ENCODE results near the gene NAA50.

The NAA50 gene

DNA sequence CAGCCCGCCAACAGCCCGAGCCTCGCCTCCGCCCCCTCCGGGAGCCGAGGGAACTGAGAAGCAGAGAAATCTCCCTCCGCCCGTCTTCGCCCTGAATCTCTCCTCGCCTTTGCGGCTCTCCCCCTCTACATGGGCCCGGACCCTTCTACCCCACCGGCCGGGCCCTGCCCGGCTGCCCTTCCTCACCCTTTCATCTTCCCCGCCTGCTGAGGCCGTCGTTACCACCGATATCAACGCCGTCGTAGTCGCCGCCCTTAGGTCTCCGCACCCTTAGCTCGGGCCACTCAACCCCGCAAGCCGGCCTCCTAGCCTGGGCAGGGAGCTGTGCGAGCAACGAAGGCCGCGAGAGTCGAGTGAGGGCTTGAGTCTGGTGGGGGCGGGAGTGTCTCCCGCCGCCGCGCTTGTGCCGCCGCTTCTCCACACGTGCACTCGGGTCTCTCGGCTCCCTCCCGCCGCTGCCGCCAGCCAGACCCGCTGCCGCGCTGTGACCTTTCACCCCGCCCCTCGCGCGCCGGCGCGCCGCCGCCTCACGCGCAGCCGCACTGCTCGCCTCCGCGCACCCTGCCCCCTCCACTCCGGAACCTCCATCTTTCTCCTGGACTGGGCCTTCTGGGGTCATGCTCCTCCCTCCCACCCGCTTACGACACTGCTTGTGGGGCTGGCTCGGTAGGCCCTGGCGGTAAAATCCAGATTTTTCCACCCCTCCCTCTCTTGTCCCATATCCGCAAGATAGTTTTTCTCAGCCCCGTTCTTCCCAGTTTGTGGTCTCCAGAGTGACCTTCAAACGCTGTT is at the start of gene NAA50:
Gene NAA50 (minus strand): TSS at position 494 of the 792 bp plus-strand sequence. CDS start 300 bp downstream, at position 194.
- peak; percentile 95 for DNase-seq (ENCODE audit: low spot score)

DNA sequence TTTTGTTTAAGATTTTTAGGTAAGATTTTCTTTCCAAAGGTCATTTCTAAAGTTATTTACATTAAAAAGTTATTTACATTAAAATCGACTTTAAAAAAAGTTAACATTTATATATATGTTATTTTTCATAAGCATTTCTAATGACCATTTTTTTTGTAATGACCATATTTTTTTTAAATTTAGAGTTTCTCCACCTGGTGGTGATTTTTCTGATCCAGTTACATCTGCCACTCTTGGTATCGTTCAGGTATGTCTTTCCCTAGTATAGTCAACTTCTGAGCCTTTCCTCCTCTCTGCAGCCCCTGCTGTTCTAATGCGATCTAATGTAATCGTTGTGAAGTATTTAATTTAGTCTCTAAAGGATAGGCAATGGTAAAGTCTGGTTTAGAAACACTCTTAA is 49.6 kb upstream of the NAA50 start:
- DNase-seq (ENCODE audit: low spot score) = no peak

GRCh38 chr3:113794526-113794925 is 48.5 kb upstream of the NAA50 start:
- DNase-seq (ENCODE audit: low spot score) = no peak

DNA sequence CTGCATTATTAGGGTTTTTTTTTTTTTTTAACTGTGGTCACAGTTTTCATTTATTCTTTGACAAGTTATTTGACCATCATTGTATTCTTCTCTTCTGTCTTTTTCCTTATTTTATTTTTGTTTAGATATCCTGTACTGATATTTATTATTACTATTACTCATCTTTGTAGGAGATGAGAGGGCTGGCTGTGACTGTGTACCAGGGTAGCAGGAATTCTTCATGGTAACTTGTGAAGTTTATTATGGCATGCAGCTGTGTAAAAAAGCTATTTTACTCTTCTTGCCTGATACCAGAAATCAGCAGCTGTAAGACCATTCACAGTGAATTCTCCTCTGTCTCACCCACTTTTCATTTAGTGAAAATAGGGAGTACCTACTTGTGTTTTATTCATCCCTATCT is 45.3 kb upstream of the NAA50 start:
- no peak for DNase-seq (ENCODE audit: low spot score)

- no peak for DNase-seq (ENCODE audit: low spot score)
Measured at GRCh38 chr3:113783980-113784379, 37.9 kb upstream of the NAA50 start.

DNA sequence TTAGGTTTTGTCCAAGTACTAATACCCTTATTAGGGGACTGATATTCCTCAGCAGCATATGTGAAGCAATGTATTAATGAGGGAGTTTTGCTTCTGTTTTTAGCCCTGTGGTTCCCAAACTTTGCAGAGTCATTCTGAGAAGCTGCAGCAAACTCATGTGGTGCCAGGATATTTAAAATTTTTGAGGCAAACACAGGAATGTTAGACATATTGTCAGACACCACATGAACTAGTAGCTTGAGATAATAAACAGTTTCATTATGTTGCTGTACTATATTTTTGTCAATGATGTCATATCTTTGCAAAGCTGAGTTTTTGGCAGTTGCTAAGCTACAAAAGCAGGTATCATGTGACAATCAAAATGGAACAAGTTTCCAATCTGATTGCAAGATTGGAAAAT is 37.4 kb upstream of the NAA50 start:
- DNase-seq (ENCODE audit: low spot score) = peak; percentile 93

DNA sequence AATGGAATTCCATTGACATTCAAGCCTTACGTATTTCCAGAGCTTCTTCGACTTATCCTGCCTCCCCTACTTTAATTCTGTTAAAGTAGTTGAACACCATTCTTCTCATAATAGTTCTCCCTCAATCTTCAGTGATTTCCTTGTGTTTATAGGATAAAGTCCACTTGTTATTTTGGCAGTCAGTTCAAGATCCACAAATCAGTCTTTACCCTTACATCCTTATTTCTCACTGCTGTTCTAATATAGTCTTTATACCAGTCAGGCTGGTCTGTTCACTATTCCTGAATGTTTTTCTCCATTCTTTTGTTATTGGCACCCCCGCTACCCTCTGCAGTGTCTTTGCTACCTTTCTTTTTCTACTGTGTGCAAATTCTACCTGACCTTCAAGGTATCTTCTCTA is 30.5 kb upstream of the NAA50 start:
- no peak for DNase-seq (ENCODE audit: low spot score)

DNA sequence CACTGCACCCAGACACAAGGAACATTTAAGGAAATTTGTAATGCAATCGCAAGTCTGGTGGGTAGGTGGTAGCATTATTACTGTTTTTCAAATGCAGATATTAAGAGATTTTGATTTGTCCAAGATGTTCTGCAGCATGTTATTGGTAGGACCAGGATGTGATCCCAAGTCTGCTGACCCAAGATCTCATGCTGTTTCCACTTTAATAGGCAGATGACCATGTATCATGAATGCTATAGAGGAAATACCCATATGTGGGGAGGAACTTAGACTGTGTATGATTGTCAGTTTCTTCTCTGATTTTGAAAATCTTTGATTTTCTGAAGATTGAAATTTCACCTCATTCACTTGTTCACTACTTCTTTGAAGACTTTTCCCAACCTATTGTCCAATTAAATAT is 29.5 kb upstream of the NAA50 start:
- DNase-seq (ENCODE audit: low spot score) = no peak

GRCh38 chr3:113773381-113773780 is 27.3 kb upstream of the NAA50 start:
- peak; percentile 67 for DNase-seq (ENCODE audit: low spot score)

DNA sequence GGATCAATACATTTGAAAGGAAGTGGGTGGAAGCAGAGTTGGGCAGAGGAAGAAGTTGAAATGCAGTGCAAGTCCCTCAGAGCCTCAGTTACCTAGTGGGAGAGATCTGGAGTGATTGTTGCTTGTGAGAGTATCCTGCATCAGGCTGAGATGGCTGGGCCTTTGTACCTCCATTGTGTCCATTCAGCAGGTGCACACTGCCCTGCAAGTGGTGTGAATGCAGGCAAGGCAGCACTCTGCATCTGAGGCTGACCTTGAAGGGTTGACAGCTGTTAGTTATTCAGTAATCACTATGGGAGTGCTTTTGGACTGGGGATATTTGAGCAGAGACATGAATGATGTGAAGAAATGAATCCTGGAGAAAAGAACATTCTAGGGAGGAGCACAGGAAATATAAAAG is 25.9 kb upstream of the NAA50 start:
- no peak for DNase-seq (ENCODE audit: low spot score)

GRCh38 chr3:113769551-113769950 is 23.5 kb upstream of the NAA50 start:
- peak; percentile 77 for DNase-seq (ENCODE audit: low spot score)

- no peak for DNase-seq (ENCODE audit: low spot score)
Measured at GRCh38 chr3:113764698-113765097, 18.6 kb upstream of the NAA50 start.

DNA sequence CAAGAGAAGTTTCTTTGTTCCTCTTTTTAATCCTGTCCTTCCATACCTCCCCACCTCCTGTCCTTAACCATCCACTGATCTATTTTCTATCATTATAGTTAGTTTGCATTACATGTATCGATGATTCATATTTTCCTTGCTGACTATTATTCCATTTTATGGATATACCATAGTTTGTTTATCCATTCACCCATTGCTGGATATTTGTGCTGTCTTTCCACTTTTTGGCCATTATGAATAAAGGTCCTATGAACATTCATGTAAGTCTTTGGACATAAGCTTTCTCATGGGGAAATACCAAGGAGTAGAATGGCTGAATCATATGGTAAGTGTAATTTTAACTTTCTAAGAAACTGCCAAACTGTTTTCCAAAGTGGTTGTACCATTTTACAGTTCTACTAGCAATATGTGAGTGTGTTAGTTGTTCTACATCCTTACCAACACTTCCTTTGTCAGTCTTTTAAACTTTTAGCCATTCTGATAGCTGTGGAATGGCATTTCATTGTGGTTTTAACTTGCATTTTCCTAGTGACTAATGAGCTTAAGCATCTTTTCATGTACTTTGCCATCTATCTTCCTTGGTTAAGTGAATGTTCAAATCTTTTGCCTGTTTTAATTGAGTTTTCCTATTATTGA is 12.5 kb upstream of the NAA50 start:
- DNase-seq (ENCODE audit: low spot score) = peak; percentile 40

DNA sequence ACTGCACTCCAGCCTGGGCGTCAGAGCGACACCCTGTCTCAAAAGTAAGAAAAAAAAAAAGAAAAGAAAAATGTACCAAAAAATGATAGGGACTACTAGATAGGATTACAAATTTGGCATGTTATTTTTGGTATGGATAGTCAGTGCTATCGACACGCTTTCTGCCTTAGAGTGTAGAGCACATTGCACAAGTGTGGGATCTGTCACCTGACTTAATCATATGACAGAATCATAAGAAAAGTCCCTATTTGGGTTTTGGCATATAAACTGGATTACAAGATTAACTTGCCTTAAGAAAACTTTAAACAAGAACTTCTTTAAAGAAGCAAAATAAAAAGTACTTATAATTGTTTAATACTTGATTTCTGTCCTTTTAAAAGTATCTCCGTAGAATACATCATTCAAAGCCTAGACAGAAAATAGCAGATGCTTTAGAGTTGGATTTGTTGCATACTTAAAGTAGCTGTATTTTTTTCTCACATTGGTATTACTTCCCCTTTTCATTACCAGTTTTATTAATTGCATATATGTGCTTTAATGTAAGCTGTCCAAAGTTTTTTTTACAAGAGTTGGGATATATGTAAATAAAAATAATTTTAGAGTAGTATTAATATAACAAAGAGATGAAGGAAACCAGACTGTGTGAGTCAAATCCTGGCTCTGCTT is 8.6 kb upstream of the NAA50 start:
- no peak for DNase-seq (ENCODE audit: low spot score)

DNA sequence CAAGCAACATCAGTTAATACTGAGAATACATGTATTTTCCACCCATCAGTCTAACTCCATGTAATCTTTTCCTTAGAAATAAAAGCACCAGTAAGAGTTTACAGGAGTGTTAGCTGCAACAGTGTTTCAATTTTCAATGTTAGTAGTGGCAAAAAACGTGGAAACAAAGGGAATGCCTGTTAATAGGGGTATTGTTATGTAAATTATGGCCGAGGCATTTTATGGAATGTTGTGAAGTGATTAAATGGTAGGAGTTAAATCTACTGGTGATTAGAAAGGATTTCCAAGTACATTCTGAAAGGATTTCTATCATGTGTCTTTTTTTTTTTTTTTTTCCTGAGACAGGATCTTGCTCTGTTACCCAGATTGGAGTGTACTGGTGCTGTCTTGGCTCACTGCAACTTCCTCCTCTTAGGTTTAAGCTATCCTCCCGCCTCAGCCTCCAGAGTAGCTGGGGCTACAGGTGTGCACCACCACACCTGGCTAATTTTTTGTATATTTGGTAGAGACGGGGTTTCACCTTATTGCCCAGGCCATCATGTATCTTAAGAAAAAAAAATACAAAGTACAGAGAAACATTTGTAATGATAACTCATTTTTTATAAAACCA is 7.4 kb upstream of the NAA50 start:
- DNase-seq (ENCODE audit: low spot score) = no peak

- DNase-seq (ENCODE audit: low spot score) = no peak
Measured at GRCh38 chr3:113751141-113751540, 5.1 kb upstream of the NAA50 start.

DNA sequence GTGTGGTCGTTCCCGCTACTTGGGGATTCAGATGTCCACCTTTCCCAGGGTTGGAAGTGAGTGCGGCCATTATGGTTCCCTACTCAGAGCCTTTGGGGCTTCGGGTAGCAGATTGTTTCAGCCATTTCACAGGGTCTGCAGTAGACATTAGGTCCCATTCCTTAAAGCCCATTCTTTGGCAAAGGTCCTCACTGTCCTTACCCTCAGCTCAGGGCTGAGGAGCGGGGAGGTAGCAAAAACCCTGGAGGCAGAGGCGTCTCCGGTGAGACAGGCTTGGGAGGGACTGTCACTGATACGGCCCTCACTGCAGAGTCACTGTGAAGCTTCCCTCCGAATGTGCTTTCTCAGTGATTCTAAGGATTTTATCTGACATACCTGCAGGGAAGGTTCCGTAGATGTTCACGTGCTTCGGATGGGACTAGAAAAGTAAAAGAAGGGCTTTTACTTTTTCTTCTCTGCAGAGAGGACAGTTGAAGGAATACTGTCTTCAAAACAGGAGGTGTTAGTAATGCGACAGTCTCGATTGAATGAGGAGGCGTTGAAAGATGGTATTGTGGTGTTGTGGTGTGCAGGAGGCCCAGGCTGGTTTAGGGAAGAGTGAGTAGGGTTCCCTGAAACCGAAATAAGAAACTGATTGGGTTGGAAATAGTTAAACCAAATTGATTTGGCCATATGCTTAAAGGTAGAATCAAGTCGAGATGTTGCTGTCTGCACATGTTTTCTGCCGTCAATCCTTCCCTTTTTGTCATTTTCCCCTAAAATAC is 1.4 kb upstream of the NAA50 start:
- no peak for DNase-seq (ENCODE audit: low spot score)

DNA sequence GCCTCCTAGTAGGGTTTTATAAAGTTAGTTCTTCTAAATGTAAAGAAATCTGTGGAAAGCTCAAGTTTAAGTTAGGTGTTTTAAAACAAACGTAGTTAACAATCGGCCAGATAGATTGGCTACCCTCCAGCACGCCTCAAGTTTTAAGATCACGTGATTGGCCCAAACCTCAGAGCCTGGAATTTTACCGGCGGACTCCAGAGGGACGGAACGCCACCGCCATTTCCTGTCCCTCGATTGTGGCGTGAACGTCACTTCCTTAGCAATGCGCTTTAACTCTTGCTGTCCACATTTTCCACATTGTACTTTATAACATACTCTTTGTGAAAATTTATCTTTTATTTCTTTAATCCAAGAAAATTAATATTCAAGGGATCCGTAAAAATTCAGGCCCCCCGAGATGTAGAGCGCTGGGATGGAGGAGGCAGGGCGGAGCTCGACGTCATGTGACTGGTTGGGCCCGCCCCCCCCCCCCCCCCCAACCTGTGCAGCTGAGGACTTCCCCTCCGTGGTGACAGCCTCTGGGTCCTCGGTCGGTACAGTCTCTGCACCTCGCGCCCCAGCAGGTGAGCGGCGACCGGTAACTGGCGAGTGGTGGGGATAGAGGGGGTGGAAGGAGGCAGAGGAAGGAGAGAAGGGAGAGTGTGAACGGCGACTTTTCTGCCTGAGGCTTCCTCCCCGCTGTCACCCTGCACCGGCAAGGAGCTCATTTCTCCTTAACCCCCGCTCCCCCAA is 666 bp upstream of the NAA50 start, which contains the start of gene ATP6V1A:
Gene ATP6V1A (plus strand): TSS at position 488 of the 735 bp plus-strand sequence. CDS start 31,719 bp downstream, outside the sequence.
- peak; percentile 85 for DNase-seq (ENCODE audit: low spot score)

DNA sequence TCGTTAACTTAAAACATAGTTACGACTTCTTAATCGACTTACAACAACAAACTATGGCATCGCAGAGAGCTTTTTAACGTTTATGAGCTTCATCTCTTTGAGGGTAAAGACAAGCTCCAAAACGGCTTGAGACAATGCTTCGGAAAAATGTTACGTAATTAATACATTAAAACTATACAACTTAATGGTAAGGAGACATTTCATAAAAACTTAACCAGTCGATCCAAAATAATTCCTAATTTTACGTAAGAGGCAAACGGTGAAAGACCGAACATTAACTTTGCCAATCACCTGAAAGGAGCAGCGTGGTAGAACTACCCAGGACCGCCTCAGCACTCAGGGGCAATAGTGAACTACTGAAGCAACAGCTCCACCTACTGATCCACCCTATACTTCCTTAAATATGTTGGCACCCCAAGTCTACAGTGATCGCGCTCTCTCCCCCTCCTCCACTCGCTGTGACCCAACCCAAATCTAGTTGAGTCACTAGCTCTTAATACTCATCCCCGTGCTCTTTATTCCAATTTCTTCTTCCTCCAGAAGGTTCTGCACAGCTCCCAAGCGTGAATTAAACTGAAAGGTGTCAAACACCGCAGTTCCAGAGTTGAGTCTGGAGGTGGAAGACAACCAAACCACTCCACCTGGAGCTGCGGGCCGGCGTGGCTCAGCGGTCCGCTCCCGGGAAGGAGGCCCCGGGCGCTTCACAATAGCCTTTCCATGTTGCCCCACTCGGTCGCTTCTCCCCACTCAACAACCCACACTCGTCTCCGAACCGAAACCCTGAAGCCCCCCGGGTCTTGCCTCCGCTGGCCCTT is 901 bp downstream of the NAA50 start:
- DNase-seq (ENCODE audit: low spot score) = peak; percentile 87

GRCh38 chr3:113743006-113743630 is 2.9 kb downstream of the NAA50 start:
- DNase-seq (ENCODE audit: low spot score) = no peak
